Measurements from ENCODE around the gene TERT. TPM values are rescaled to one million over a fixed set of nuclear protein-coding genes. Genes with fewer than 3 reads are reported as not detected.
"Not testable (repeated sequence)": the region's sequence is repeated elsewhere in the genome, so short reads cannot be mapped to it uniquely, and the experiment has no call there.

TERT gene
- total and polyA plus RNA-seq, 2 of the 4 experiments (the other 2 are of a cell fraction): not detected

GRCh38 chr5:1267464-1267863 lies 27.4 kb downstream of the TERT start:
- H3K23ac ChIP-seq (ENCODE audit: low read depth, low read length); H3K4ac ChIP-seq (ENCODE audit: low read depth, low read length); H2BK5ac ChIP-seq (ENCODE audit: low read depth, low read length, poor library complexity, severe bottlenecking); H3K9me1 ChIP-seq (ENCODE audit: insufficient read depth, low read length); DNase-seq; BruUV-seq (replicated peaks); in situ Hi-C loops (cut with MboI; ENCODE audit: low sequenced_read_pairs); H3K27me3 ChIP-seq (ENCODE audit: control insufficient read depth, insufficient read depth, low read length); H4K91ac ChIP-seq (ENCODE audit: insufficient read depth, low read depth, low read length); intact Hi-C loops (cut with micrococcal nuclease); H2AK9ac ChIP-seq (replicated peaks; ENCODE audit: low read depth, low read length, poor library complexity); H3K27ac ChIP-seq (ENCODE audit: insufficient read depth, low read length); H2BK120ac ChIP-seq (ENCODE audit: low read depth, low read length); H4K20me1 ChIP-seq (ENCODE audit: insufficient read depth, low read length); H3K79me1 ChIP-seq (ENCODE audit: low read depth in 1 of 2, low read length in 2 of 2); POLR2A ChIA-PET (ENCODE audit: unreplicated experiment); dilution Hi-C loops (cut with HindIII; ENCODE audit: low sequenced_read_pairs, unreplicated experiment); H3K9ac ChIP-seq (ENCODE audit: low read depth, low read length); H2AK5ac ChIP-seq (ENCODE audit: low read depth, low read length); H4K8ac ChIP-seq (ENCODE audit: low read depth in 2 of 2, low read length in 2 of 2); H3K36me3 ChIP-seq (ENCODE audit: control insufficient read depth, insufficient read depth, low read length); H2BK20ac ChIP-seq (ENCODE audit: low read depth, low read length); H2AFZ ChIP-seq (replicated peaks; ENCODE audit: low read length, poor library complexity); H3K4me3 ChIP-seq (ENCODE audit: insufficient read depth, low read depth, low read length); H2BK15ac ChIP-seq (ENCODE audit: low read depth, low read length); H4K5ac ChIP-seq (ENCODE audit: low read depth, low read length); H3K4me1 ChIP-seq (ENCODE audit: control insufficient read depth, insufficient read depth, low read length); H3K18ac ChIP-seq (ENCODE audit: low read depth, low read length); H3K14ac ChIP-seq (replicated peaks; ENCODE audit: low read depth, low read length); H3K4me2 ChIP-seq (ENCODE audit: low read depth, low read length); H3K56ac ChIP-seq (ENCODE audit: extremely low read depth, insufficient read depth, low read length); ATAC-seq (ENCODE audit: low read depth): not testable (repeated sequence)
- peaks cover 46% of the 10 kb centered on the region for H3K9me3 ChIP-seq (ENCODE audit: control insufficient read depth, insufficient read depth, low read length)
- no CpG with 5 or more reads among the region's 5 CpGs for WGBS, 2 experiments (ENCODE audit: extremely low coverage in 2 of 2, insufficient read length in 1 of 2)
- CTCF ChIA-PET: interaction anchor here (0.7 kb wide), 1 partner anchor 541 kb away, joined by 3 read pairs; no protein-coding TSS in a partner anchor
